ENCODE results near the gene KRTAP1-3.

GRCh38 chr17:41049110-41049509 lies 14.4 kb upstream of the KRTAP1-3 start:
- TF ChIP-seq CTCF (conservative IDR thresholded peaks at IDR 0.05; ENCODE audit: low read depth, low read length) (no peak), USF2 (IDR thresholded peaks at IDR 0.05; ENCODE audit: low read depth, low read length) (no peak), CEBPB (IDR thresholded peaks at IDR 0.05; ENCODE audit: low read depth, low read length) (no peak), RAD21 (IDR thresholded peaks at IDR 0.05; ENCODE audit: low read length) (no peak), POLR2A (IDR thresholded peaks at IDR 0.05; ENCODE audit: low read depth, low read length) (no peak), MXI1 (IDR thresholded peaks at IDR 0.05; ENCODE audit: borderline replicate concordance, low read depth, low read length) (no peak), SMC3 (IDR thresholded peaks at IDR 0.05; ENCODE audit: low read depth, low read length) (no peak), RCOR1 (IDR thresholded peaks at IDR 0.05; ENCODE audit: insufficient replicate concordance, low read length) (peak; percentile 22), RFX5 (IDR thresholded peaks at IDR 0.05; ENCODE audit: low read depth, low read length) (no peak), FOS (IDR thresholded peaks at IDR 0.05; ENCODE audit: low read depth, low read length) (no peak), MAFK (IDR thresholded peaks at IDR 0.05; ENCODE audit: low read depth, low read length) (no peak), MAZ (IDR thresholded peaks at IDR 0.05; ENCODE audit: borderline replicate concordance, low read depth, low read length) (no peak)

All from IMR-90 (cell line).